Upper lobe of right lung (tissue), 1 donor: ENCODE results near the gene LANCL1. TPM values are rescaled to one million over a fixed set of nuclear protein-coding genes. Genes with fewer than 3 reads are reported as not detected.

ENCODE experiments used
- ATAC-seq: fragments of 200-7000 bp; cut with Tn5 transposase; one replicate; pipeline ENCODE4 v1.9.1; 2020; ENCODE audit warnings: mild to moderate bottlenecking, moderate library complexity
- DNase-seq: peaks from one replicate; pipeline ENCODE4 v3.0.0-alpha.2; 2020
- H3K27ac ChIP-seq: fragments of 200-600 bp; one replicate; pipeline ENCODE4 v1.8.0; 2022
- H3K27me3 ChIP-seq: fragments of 200-600 bp; one replicate; pipeline ENCODE4 v1.8.0; 2022; ENCODE audit warnings: mild to moderate bottlenecking
- H3K36me3 ChIP-seq: fragments of 200-600 bp; one replicate; pipeline ENCODE4 v1.8.0; 2022
- H3K4me1 ChIP-seq: fragments of 200-600 bp; one replicate; pipeline ENCODE4 v1.8.0; 2022
- H3K4me3 ChIP-seq: fragments of 200-600 bp; one replicate; pipeline ENCODE4 v1.8.0; 2022; ENCODE audit warnings: mild to moderate bottlenecking
- H3K9me3 ChIP-seq: fragments of 200-600 bp; one replicate; pipeline ENCODE4 v1.8.0; 2022
- CTCF ChIP-seq: fragments of 200-600 bp; IDR thresholded peaks from one replicate; pipeline ENCODE4 v1.8.0; 2022; ENCODE audit warnings: antibody characterized with exemption
- intact Hi-C: fragments of 100-400 bp; cut with DNase I; formaldehyde crosslinking; loops from one replicate; pipeline ENCODE4 v1.11.0; 2022
- total RNA-seq: library from RNA; stranded (reverse); fragmentation: NEBNext Ultra II Directional; extraction: Animal tissue kit (Norgen Biotek cat#: 25700); gene quantifications from one replicate; pipeline ENCODE4 v1.2.1, GENCODE V29; 2021
- donor health status: DM: no; HTN: yes; CAD: no; lungs with severe emphysema.

LANCL1 gene
- total RNA-seq, 1 donor from 2014 or later: 32.2 TPM

GRCh38 chr2:210517264-210517663, 40.7 kb upstream of the LANCL1 start:
- DNase-seq: no peak

GRCh38 chr2:210515911-210516310, 39.4 kb upstream of the LANCL1 start:
- H3K4me3 ChIP-seq: no peak overlapping the region
- intact Hi-C loops: no loop called here
- H3K27ac ChIP-seq: no peak overlapping the region
- H3K36me3 ChIP-seq: no peaks in the 10 kb centered on the region
- DNase-seq (no peak), ATAC-seq (no peak)
- H3K9me3 ChIP-seq: no peaks in the 10 kb centered on the region
- no peaks in the 10 kb centered on the region for H3K4me1 ChIP-seq
- no peak for TF ChIP-seq CTCF
- H3K27me3 ChIP-seq: no peaks in the 10 kb centered on the region

More at GRCh38 chr2:210517264-210517663, 40.7 kb upstream of the LANCL1 start:
- no peak for TF ChIP-seq CTCF
- Histone ChIP-seq H3K9me3 (no peaks in the 10 kb centered on the region), H3K4me3 (no peak overlapping the region), H3K4me1 (no peaks in the 10 kb centered on the region), H3K27ac (no peak overlapping the region), H3K27me3 (no peaks in the 10 kb centered on the region), H3K36me3 (no peaks in the 10 kb centered on the region)
- no peak for ATAC-seq
- intact Hi-C loops: no loop called here

GRCh38 chr2:210503725-210504191, 27.2 kb upstream of the LANCL1 start:
- intact Hi-C loops: no loop called here
- no peak overlapping the region for H3K27ac ChIP-seq
- H3K27me3 ChIP-seq: no peaks in the 10 kb centered on the region
- no peak for TF ChIP-seq CTCF
- no peak for DNase-seq
- no peaks in the 10 kb centered on the region for H3K4me1 ChIP-seq
- no peaks in the 10 kb centered on the region for H3K9me3 ChIP-seq
- peak overlapping the region; percentile 37 for H3K4me3 ChIP-seq
- H3K36me3 ChIP-seq: no peaks in the 10 kb centered on the region
- ATAC-seq: no peak

- TF ChIP-seq CTCF: peak; percentile 87
- Histone ChIP-seq H3K36me3 (no peaks in the 10 kb centered on the region), H3K4me3 (peak overlapping the region; percentile 37), H3K27me3 (no peaks in the 10 kb centered on the region), H3K9me3 (no peaks in the 10 kb centered on the region), H3K4me1 (no peaks in the 10 kb centered on the region), H3K27ac (no peak overlapping the region)
- DNase-seq (no peak), ATAC-seq (peak; percentile 86)
- intact Hi-C loops: no loop called here
These were observed 26.6 kb upstream of the LANCL1 start for GRCh38 chr2:210503001-210503623.

- Histone ChIP-seq H3K27ac (no peak overlapping the region), H3K9me3 (no peaks in the 10 kb centered on the region), H3K4me3 (no peak overlapping the region), H3K4me1 (no peaks in the 10 kb centered on the region), H3K36me3 (no peaks in the 10 kb centered on the region), H3K27me3 (no peaks in the 10 kb centered on the region)
- DNase-seq: no peak
- no peak for TF ChIP-seq CTCF
- no peak for ATAC-seq
- intact Hi-C loops: no loop called here
These were observed 20.0 kb upstream of the LANCL1 start for GRCh38 chr2:210496512-210496911.

- TF ChIP-seq CTCF: no peak
- Histone ChIP-seq H3K4me3 (no peak overlapping the region), H3K36me3 (no peaks in the 10 kb centered on the region), H3K4me1 (no peaks in the 10 kb centered on the region), H3K9me3 (no peaks in the 10 kb centered on the region), H3K27me3 (no peaks in the 10 kb centered on the region), H3K27ac (no peak overlapping the region)
- no peak for ATAC-seq
- intact Hi-C loops: no loop called here
- DNase-seq: no peak
These were observed 17.0 kb upstream of the LANCL1 start for GRCh38 chr2:210493528-210493927.
